Left forelimb (tissue), 1 donor: ENCODE results near the gene ARL6IP4.

Source experiments
- DNase-seq: peaks from one replicate; pipeline ENCODE4 v3.0.0-alpha.2; 2018; ENCODE audit warnings: low spot score

ARL6IP4 gene

GRCh38 chr12:122978507-122978955 lies 1.9 kb upstream of the ARL6IP4 start:
- no peak for DNase-seq

DNA sequence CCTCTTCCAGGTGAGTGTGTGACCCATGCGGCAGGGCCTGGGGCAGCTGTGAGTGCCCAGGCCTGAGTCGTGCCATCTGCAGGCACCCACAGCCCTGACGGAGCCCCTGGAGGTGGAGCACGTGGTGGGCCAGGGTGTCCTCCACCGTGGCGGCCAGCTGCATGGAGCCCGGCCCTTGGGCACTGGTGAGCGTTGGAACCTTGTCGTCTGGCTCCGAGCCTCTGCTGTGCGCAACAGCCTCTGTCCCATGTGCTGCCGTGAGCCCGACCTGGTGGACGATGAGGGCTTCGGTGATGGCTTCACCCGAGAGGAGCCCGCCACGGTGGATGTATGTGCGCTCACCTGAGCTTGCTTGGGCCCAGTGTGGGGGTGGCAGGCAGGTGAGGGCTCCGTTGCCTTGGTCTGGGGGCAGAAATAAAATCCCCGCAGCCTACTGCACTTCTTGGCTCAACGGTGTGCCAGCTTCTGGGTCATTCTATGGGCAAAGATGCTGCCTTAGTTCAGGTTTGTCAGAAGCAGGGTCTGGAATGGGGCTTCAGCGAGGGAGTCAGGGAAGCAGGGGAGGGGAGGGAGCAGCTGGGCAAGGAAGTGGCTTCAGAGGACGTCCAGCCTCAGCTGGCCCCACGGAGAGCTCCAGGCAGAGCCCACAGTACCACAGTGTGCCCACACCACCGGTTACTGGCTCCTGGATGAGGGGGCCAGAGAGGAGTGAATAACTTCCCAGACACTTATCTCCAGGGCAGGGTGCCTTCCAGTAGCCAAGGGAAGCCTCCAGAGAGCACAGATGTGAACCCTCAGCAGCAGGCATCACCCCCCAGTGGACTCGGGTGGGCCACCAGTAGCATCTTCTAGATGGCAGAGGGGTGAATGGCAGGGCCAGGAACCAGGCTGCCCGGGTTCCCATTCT lies 1.2 kb upstream of the ARL6IP4 start:
- no peak for DNase-seq

- DNase-seq = no peak
Measured at GRCh38 chr12:122979908-122980182, 636 bp upstream of the ARL6IP4 start.

DNA sequence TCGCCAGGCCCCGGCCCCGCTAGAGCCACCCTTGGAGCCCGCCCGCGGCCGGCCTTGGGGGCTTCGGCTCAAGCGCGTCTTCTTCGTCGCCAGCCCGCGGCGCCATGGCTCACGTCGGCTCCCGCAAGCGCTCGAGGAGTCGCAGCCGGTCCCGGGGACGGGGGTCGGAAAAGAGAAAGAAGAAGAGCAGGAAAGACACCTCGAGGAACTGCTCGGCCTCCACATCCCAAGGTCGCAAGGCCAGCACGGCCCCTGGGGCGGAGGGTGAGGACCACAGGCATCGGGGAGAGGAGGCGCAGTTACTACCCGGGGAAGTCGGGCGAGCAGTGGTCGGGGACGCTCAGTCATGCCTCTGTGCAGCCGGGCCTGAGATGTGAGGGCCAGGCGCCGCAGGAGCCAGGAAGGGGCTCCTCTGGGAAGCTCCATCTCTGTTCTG lies 573 bp downstream of the ARL6IP4 start:
- DNase-seq = no peak

DNA sequence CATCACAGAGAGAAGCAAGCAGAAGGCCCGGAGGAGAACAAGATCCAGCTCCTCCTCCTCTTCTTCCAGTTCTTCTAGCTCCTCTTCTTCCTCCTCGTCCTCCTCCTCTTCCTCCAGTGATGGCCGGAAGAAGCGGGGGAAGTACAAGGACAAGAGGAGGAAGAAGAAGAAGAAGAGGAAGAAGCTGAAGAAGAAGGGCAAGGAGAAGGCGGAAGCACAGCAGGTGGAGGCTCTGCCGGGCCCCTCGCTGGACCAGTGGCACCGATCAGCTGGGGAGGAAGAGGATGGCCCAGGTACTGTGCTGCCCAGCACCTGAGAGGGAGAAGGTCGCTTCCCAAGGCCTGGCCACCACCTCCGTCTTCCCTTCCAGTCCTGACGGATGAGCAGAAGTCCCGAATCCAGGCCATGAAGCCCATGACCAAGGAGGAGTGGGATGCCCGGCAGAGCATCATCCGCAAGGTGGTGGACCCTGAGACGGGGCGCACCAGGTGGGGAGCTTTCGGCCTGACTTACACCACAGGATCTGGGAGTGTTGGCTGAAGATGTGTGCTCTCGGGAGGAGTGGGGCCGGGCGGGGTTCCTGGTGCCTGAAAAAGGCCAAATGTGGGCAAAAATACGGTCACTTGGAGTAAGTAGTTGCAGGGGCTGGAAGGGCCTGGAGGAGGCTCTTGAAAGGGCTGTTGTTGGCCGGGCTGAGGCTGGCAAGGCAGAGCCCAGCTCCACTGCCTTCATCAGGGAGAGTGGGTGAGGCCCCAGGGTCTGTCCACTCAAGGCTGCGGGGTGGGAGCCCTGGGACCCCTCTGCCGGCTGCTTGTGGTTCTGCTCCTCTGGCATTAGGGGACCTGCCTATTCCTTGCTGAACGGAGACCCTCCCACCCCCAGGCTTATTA lies 1.4 kb downstream of the ARL6IP4 start:
- no peak for DNase-seq

DNA sequence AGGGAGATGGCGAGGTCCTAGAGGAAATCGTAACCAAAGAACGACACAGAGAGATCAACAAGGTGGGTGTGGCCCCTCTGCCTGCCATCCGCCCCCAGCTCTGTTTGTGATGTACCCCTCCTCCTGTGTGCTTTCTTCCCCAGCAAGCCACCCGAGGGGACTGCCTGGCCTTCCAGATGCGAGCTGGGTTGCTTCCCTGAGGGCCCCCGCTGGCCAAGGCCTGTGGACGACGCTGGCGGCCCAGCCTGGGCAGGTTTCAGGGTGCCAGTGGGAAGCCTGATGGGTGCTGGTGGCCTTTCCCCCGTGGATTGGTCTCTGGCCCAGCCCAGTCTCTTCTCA lies 2.0 kb downstream of the ARL6IP4 start:
- no peak for DNase-seq

GRCh38 chr12:122982963-122983788 lies 2.7 kb downstream of the ARL6IP4 start:
- no peak for DNase-seq

GRCh38 chr12:122983789-122984515 lies 3.5 kb downstream of the ARL6IP4 start:
- no peak for DNase-seq

DNA sequence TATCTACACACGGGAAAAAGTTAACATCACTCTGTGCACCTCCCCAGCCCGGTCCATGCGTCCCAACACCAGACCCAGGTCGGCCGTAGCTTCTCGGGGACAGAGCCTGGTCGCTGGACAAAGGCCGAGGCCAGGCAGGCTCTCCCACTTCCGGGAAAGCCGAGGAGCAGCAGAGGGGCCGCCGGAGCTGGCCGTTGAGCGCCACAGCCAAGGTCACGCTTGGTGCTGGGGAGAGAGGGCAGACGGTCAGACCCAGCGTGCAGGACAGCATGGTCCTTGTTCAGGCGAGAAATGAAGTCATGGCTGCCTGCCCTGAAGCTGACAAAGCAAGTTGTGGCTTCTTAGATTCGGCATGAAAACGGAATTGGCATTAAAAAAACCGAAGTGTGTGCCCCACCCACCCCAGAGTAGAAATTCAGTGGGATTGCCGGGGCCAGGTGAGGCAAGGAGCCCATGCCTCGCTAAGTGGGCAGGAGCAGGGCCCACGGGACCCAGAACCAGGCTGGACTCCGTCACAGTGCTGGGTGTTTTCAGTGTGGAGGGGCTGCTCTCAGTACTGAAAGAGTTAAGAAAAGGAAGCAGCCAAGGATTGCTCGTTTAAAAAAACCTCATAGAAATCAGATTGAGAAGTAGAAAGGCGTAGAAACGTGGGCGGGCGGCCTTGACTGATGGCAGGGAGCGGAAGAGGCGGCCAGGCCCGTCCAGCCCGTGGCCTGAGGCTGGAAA lies 4.3 kb downstream of the ARL6IP4 start:
- no peak for DNase-seq

DNA sequence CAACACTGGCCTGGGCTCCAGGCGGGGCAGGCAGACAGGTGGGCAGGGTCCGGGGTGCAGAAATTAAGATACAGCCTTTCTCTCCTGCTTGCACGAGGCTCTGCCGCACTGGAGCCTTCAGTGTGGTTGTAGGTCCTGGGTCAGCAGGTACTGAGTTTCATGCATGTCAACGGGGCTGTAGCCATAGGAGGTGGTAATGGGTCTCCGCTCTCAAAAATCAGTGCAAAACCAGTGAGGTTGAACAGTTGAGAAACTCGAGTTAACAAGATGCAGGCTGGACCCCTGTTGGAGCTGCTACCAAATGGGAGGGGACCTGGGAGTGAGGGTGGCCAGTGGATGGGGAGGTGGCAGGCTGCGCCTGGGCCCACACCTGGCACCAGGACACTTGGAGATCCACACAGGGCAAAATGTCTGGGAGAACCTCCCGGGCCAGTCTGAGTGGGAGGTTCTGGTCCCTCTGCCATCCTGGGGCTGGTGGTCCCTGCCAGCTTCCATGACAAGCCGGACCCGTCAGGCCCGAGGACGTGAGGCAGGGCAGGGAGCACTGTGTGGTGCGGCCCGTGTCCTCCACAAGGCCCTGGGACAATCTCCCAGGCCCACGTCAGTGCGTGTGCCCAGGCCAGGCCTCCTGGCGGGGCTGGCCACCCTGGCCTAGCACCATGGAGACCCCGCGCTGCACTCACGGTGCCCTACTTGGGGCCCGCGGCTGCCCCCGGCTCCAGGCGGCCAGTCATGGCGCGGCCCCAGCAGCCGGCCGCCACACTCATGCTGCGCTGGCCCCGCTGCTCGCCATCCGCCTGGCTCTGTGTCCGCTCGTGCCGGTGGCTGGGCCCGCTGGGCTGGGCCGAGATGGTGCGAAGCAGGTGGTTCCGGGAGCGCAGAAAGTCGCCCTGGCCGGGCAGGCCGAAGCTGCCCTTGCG lies 5.1 kb downstream of the ARL6IP4 start:
- no peak for DNase-seq

DNA sequence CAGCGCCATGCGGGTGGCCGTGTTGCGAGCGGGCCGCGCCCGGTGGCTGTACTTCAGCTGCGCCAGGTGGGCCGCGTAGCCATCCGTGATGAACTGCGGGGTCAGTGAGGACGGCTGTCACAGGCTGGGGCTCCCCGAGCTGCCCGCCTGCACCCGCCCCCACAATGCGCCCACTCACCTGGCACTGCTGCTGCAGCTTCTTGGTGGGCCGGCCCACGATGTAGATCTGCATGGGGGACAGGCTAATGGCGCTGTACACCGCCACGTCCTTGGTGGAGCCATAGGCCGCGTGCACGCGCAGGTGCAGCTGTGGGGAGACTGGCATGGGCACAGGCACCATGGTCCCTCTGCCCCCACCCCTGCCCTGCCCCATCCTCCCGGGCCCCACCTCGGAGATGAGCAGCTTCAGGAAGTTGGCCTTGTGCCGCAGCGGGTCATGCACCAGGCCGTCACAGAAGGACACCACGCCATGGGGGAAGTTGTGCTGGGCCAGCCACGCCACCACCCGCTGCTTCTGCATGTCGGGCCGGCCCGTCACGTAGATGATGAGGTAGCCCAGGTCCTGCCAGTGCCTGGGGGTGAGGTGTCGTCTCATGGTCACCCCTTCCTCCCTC lies 5.9 kb downstream of the ARL6IP4 start:
- DNase-seq = no peak

DNA sequence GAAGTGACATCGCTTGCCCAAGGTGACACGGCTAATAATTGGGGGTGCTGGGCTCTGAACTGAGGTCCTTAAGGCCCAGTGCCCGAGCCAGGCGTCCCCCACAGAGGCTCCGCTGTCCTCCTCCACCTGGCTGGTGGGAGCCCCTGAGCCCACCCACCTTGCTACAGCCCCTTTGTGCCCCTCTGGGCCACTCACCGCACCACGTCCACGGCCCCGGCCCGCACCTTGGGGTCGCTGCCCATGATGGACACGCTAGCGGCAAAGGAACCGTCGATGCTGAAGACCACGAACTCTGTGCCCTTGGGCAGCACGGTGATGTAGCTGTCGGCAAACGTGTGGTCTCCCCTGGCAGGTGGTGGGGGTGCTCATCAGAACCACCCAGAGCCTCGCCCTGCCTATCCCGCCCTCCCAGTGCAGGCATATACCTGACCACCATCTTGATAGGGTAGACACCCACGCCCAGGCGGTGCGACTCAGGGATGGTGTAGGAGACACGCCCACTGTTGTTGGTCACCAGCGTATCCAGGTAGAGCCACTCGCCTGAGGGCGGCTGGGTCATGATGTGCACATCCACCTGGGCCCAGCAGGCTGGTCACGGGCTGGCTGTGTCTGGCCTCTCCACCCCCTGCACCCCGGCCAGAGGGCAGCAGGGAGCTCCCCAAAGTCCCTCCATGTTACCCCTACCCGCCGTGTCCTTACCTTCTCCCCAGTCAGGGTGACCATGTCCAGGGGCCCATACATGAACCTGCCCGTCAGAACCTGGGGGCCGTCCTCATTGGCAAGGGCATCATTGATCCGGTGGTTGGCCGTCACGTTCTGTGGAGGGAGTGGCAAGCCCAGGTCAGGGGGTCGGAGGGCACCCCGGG lies 6.8 kb downstream of the ARL6IP4 start:
- DNase-seq = no peak

DNA sequence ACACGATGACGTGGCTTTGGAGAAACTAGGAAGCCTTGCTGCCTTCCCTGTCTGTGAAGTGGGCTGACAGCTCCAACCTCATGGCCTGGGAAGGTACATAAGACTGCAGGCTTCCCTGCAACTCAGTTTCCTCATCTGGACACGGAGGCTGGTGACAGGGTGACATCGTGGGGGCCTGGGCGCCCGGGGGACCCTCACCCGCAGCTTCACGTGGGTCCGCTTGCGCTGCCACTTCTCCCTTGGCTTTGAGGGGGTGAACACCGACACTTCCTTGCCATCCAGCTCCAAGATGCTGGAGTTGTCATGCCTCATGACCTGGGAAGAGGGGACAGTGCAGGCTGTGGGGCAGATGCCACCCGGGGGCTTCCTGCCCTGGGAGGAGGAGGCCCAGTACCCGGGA lies 7.6 kb downstream of the ARL6IP4 start:
- DNase-seq = no peak

GRCh38 chr12:122988612-122989212 lies 8.2 kb downstream of the ARL6IP4 start:
- no peak for DNase-seq

GRCh38 chr12:122989225-122989839 lies 8.9 kb downstream of the ARL6IP4 start:
- DNase-seq = no peak

- DNase-seq = no peak
Measured at GRCh38 chr12:122989874-122990419, 9.5 kb downstream of the ARL6IP4 start.

- DNase-seq = no peak
Measured at GRCh38 chr12:122990561-122990960, 10.1 kb downstream of the ARL6IP4 start.
